ENCODE data around the gene LHX5.

Gene LHX5

DNA sequence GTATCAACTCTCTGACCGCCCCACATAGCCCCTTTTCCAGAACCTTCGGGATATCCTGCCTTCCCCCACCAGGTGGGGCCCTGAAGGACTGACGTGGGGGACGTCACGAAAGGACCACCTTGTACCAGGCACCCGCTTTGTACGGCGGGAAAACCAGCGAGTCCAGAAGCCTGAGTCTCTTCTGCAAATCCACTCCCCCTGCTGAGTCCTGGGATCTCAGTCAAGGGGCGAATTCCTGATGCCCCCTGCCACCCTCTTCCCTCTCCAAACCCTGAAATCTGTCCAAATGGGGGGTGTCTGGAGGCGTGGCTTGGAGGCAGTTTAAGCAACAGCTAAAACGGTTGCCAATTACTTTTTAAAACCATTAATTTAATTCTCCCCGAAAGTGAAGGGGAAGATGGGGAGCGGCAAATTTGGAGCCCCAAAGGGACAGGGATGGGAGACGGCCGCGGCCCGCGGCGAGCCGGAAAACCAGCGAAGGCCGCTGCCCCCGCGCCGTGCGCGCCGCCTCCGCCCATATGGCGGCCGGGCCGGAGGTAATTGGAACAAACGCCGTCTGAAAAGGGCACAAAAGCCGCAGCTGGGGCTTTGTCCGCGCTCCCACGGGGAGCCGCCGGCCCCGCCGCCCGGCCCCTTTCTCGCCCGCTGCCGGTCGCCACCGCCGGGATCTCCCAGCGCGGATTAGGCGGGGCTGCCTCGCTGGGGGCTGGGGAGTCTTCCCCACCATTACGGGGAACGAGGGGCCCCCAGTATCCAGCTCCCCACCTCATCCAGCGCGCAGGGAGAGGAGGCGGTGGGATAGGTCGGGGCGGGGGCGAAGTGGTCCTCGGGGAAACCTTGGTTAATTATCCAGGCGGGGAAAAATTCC is 6.6 kb downstream of the LHX5 start:
- DNase-seq = no peak

GRCh38 chr12:113464452-113464775 is 7.3 kb downstream of the LHX5 start:
- no peak for DNase-seq

DNA sequence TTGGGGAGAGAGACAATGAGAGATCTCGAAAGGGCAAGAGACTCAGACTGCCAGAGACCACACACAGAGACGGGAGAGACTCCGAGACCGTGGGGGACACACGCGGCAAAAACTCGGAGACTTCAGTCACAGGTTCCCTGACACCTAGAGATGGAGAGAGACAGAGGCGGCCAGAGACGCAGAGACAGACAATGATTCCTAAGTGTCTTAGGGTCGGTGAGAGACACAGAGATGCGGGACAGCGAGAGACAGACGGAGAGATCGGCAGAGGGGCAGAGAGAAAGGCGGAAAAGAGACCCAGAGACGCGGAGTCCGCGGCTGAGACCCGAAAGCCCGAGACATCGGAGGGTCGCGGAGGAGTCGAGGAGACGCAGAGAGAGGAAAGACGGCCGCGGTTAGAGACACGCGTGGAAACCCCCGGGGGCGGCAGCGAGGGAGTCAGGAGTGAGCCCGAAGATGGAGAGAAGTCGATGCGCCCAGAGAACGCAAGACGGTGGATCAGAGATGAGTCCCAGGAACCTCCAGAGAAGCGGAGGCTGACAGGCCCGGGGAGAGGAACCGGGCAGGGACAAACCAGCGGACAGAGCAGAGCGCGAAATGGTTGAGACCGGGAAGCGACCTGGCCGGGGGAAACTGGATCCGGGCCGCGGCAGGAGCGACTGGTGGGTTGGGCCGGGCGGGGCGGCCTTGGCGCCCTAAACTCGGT is 7.8 kb downstream of the LHX5 start:
- DNase-seq = no peak

DNA sequence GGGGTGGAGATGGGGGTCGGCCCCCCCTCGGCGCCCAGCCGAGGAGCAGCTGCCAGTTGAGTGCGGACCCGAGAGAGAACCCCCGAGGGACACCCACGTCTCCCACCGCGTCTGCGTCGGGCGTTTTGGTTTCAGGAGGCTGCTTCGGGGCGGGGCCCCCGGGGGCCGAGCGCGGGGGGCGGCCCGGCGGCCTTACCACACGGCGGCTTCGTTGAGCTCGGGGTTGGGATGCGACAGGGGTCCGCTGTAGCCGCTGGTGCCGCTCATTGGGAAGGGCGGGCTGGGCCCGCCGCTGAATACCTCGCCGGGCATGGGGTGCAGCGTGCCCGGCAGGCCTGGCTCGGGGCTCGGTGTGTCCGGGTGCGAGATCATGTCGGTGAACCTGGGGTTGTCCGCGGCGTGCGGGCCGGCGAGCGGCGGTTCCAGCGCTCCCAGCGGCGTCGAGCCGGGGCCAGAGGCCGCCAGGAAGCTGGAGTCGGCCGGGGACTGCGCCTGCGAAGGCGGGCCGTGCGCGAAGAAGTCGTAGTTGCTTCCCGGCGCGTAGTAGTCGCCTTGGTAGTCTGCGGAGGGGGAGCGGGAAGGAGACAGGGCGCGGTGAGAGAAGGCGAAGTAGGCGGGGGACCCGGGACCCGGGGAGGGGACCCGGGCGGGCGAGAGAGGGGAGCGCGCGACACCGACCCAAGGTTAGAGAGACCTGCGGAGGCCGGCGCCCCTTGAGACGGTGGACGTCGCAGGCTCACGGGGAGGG is 8.5 kb downstream of the LHX5 start:
- no peak for DNase-seq

DNA sequence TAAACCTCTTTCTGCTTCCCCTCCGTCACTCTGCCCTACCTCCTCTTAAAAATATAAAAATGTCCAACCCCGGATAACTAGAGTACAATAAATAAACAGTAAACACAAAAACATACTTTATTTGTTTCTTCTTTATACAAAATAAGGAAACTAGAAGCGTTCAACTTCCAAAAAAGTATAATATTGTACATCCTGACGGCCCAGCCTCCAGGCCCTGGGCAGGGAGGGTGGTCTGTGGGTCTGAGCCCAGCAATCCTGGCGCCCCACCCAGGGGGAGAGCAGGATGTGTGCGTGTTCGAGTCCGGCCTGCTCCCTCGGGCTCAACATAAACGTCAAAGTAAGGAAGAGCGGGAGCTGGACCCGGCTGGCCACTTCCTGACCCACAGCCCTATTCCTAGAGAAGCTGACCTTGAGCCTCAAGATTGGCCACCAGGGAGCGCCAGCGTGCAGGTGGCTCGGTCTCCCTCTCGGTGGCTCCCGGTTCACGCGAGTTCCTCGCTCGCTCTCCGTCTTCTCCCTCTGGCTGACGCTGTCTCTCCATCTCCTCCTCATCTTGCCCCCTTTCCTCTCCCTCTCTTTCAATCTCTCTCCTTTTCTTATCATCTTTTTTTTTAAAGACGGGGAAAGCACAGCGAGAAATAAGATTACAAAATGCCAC is 9.4 kb downstream of the LHX5 start:
- DNase-seq = peak; percentile 61

GRCh38 chr12:113461666-113462065 is 10.0 kb downstream of the LHX5 start:
- no peak for DNase-seq

GRCh38 chr12:113459981-113460380 is 11.7 kb downstream of the LHX5 start:
- DNase-seq = no peak

- no peak for DNase-seq
Measured at GRCh38 chr12:113457710-113458109, 14.0 kb downstream of the LHX5 start.

DNA sequence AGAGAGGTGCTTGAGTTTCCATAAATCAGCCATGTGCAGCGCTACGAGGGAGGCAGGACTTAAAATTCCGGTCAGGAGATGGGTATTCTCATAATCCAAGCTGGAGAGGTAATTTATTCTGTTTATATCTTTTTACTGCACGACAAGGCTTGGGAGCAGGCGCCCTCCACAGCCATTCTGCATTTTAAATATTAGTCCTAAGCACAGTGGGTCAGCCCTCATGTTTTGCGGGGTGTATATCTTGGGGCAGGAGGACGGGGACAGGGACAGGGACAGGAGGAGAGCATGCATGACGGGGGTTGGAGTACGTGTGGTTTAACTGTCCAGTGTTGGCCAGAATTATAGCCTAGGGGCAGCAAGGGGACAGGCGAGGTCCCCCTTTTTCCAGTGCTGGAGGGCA is 14.5 kb downstream of the LHX5 start:
- no peak for DNase-seq

- no peak for DNase-seq
Measured at GRCh38 chr12:113456761-113457160, 14.9 kb downstream of the LHX5 start.

GRCh38 chr12:113456199-113456598 is 15.5 kb downstream of the LHX5 start:
- no peak for DNase-seq

DNA sequence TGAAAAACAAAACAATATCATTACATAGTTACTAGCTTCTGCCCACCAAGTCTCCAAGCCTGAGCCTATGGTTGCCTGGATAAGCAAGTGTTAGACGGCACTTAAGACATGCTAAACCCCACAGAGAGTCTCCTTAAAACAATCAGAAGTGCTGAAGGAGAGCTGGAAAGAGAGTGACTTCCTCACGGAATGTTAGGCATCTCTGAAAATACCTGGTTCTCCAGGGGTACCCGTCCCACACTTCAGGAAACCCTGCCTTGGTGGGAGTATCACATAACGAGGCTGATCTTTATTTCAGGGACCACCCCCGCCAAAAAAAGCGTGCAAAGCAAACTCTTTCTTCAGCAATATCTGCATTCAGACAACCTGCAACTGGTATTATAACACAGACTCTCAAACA is 18.3 kb downstream of the LHX5 start:
- no peak for DNase-seq

DNA sequence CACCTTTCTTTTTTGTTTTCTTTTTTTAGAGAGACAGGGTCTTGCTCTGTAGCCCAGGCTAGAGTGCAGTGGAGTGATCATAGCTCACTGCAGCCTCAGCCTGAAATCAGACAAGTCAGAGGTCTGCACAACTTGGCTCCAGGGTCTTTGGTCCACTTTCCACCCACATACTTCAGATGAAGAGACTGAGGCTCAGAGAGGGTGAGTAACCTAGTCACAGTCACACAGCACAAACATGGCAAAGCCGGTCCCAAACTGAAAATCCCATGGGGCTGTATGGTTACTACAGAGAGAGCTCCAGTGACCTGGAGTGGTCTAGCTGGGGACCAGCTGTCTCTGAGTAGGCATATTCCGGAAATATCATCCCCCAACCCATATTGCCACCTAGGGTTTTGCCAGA is 19.2 kb downstream of the LHX5 start:
- no peak for DNase-seq

- no peak for DNase-seq
Measured at GRCh38 chr12:113449839-113450238, 21.8 kb downstream of the LHX5 start.

- no peak for DNase-seq
Measured at GRCh38 chr12:113449299-113449698, 22.4 kb downstream of the LHX5 start.

GRCh38 chr12:113448873-113449272 is 22.8 kb downstream of the LHX5 start:
- DNase-seq = no peak

- DNase-seq = peak; percentile 7
Measured at GRCh38 chr12:113445544-113446171, 26.0 kb downstream of the LHX5 start.

GRCh38 chr12:113443030-113443539 is 28.6 kb downstream of the LHX5 start:
- DNase-seq = no peak

GRCh38 chr12:113440947-113441782 is 30.5 kb downstream of the LHX5 start:
- DNase-seq = no peak

- no peak for DNase-seq
Measured at GRCh38 chr12:113440336-113440735, 31.3 kb downstream of the LHX5 start.

GRCh38 chr12:113439606-113440030 is 32.1 kb downstream of the LHX5 start:
- no peak for DNase-seq

GRCh38 chr12:113439301-113439597 is 32.4 kb downstream of the LHX5 start:
- DNase-seq = no peak
